ENCODE results near the gene KHK.

GRCh38 chr2:27115519-27115918, 28.9 kb downstream of the KHK start:
- TF ChIP-seq ZNF449 (tag by site-specific recombination; IDR thresholded peaks at IDR 0.05) = no peak
- TF ChIP-seq PRDM10 (tag by site-specific recombination; IDR thresholded peaks at IDR 0.05) = no peak
